ENCODE measurements around the gene ZBTB37.

The ZBTB37 gene

GRCh38 chr1:173888749-173889148, 20.6 kb downstream of the ZBTB37 start:
- H3K27ac ChIP-seq (ENCODE audit: low read depth, low read length, poor library complexity, severe bottlenecking): no peak overlapping the region
- H3K4me1 ChIP-seq (ENCODE audit: insufficient read depth, low read length, severe bottlenecking): no peaks in the 10 kb centered on the region
- H3K36me3 ChIP-seq (ENCODE audit: insufficient read depth, low read length): peaks cover 31% of the 10 kb centered on the region
- no peaks in the 10 kb centered on the region for H3K27me3 ChIP-seq (ENCODE audit: insufficient read depth, low read length)
- H3K79me2 ChIP-seq (ENCODE audit: insufficient read depth, low read length): no peaks in the 10 kb centered on the region
- H3F3A ChIP-seq (ENCODE audit: insufficient read depth, low read length): no peaks in the 10 kb centered on the region
- no peaks in the 10 kb centered on the region for H4K20me1 ChIP-seq (ENCODE audit: insufficient read depth, low read length)
- no peaks in the 10 kb centered on the region for H3K9me3 ChIP-seq (ENCODE audit: low read length)
- TF ChIP-seq CTCF (IDR thresholded peaks at IDR 0.05; ENCODE audit: low read length) (no peak), EZH2 (IDR thresholded peaks at IDR 0.05; ENCODE audit: borderline replicate concordance, low read length) (no peak)
- H3K4me3 ChIP-seq (ENCODE audit: low read depth, low read length, poor library complexity, severe bottlenecking): no peak overlapping the region
- H3K9me2 ChIP-seq (ENCODE audit: low read depth, low read length): no peaks in the 10 kb centered on the region
- no peak overlapping the region for H2AFZ ChIP-seq (ENCODE audit: low read length)
- no peak overlapping the region for H3K9ac ChIP-seq (ENCODE audit: low read length)
- H3K4me2 ChIP-seq (ENCODE audit: low read length): no peak overlapping the region

- Histone ChIP-seq H3K4me2 (ENCODE audit: low read length) (no peak overlapping the region), H3K9me2 (ENCODE audit: low read depth, low read length) (no peaks in the 10 kb centered on the region), H3K36me3 (ENCODE audit: insufficient read depth, low read length) (peaks cover 31% of the 10 kb centered on the region), H3K27me3 (ENCODE audit: insufficient read depth, low read length) (no peaks in the 10 kb centered on the region), H3K79me2 (ENCODE audit: insufficient read depth, low read length) (no peaks in the 10 kb centered on the region), H2AFZ (ENCODE audit: low read length) (no peak overlapping the region), H3K4me3 (ENCODE audit: low read depth, low read length, poor library complexity, severe bottlenecking) (no peak overlapping the region), H3F3A (ENCODE audit: insufficient read depth, low read length) (no peaks in the 10 kb centered on the region), H3K27ac (ENCODE audit: low read depth, low read length, poor library complexity, severe bottlenecking) (no peak overlapping the region), H3K9me3 (ENCODE audit: low read length) (no peaks in the 10 kb centered on the region), H4K20me1 (ENCODE audit: insufficient read depth, low read length) (no peaks in the 10 kb centered on the region), H3K4me1 (ENCODE audit: insufficient read depth, low read length, severe bottlenecking) (no peaks in the 10 kb centered on the region), H3K9ac (ENCODE audit: low read length) (no peak overlapping the region)
- TF ChIP-seq CTCF (IDR thresholded peaks at IDR 0.05; ENCODE audit: low read length) (no peak), EZH2 (IDR thresholded peaks at IDR 0.05; ENCODE audit: borderline replicate concordance, low read length) (no peak)
These were observed 21.7 kb downstream of the ZBTB37 start for GRCh38 chr1:173889885-173890284.

- Histone ChIP-seq H3K4me2 (ENCODE audit: low read length) (no peak overlapping the region), H3K9ac (ENCODE audit: low read length) (no peak overlapping the region), H2AFZ (ENCODE audit: low read length) (no peak overlapping the region), H3K9me3 (ENCODE audit: low read length) (no peaks in the 10 kb centered on the region), H3K4me3 (ENCODE audit: low read depth, low read length, poor library complexity, severe bottlenecking) (no peak overlapping the region), H4K20me1 (ENCODE audit: insufficient read depth, low read length) (no peaks in the 10 kb centered on the region), H3K4me1 (ENCODE audit: insufficient read depth, low read length, severe bottlenecking) (no peaks in the 10 kb centered on the region), H3F3A (ENCODE audit: insufficient read depth, low read length) (no peaks in the 10 kb centered on the region), H3K27ac (ENCODE audit: low read depth, low read length, poor library complexity, severe bottlenecking) (no peak overlapping the region), H3K9me2 (ENCODE audit: low read depth, low read length) (no peaks in the 10 kb centered on the region), H3K27me3 (ENCODE audit: insufficient read depth, low read length) (no peaks in the 10 kb centered on the region), H3K79me2 (ENCODE audit: insufficient read depth, low read length) (no peaks in the 10 kb centered on the region), H3K36me3 (ENCODE audit: insufficient read depth, low read length) (peaks cover 5% of the 10 kb centered on the region; the same call in 1 of the 2 replicates)
- no peak for TF ChIP-seq CTCF (IDR thresholded peaks at IDR 0.05; ENCODE audit: low read length)
- TF ChIP-seq EZH2 (IDR thresholded peaks at IDR 0.05; ENCODE audit: borderline replicate concordance, low read length): no peak
These were observed 25.4 kb downstream of the ZBTB37 start for GRCh38 chr1:173893611-173894010.

All from OCI-LY1 (cell line).